ENCODE measurements around the gene STUB1.

The STUB1 gene

GRCh38 chr16:678858-679813 is 1.1 kb upstream of the STUB1 start:
- Histone ChIP-seq H3K9me3 (ENCODE audit: low read length) (no peaks in the 10 kb centered on the region), H3K79me2 (ENCODE audit: insufficient read depth, low read length) (0 out of 2 replicates have a peak, but pooled peaks cover 8% of the 10 kb centered on the region), H3K27ac (ENCODE audit: low read depth, low read length, poor library complexity, severe bottlenecking) (peak overlapping the region; percentile 75), H4K20me1 (ENCODE audit: insufficient read depth, low read length) (no peaks in the 10 kb centered on the region), H2AFZ (ENCODE audit: low read length) (no peak overlapping the region), H3K4me1 (ENCODE audit: insufficient read depth, low read length, severe bottlenecking) (peaks cover 46% of the 10 kb centered on the region), H3K4me3 (ENCODE audit: low read depth, low read length, poor library complexity, severe bottlenecking) (peak overlapping the region; percentile 69), H3K9ac (ENCODE audit: low read length) (peak overlapping the region; percentile 82), H3F3A (ENCODE audit: insufficient read depth, low read length) (no peaks in the 10 kb centered on the region), H3K4me2 (ENCODE audit: low read length) (peak overlapping the region; percentile 98), H3K27me3 (ENCODE audit: insufficient read depth, low read length) (no peaks in the 10 kb centered on the region), H3K9me2 (ENCODE audit: low read depth, low read length) (no peaks in the 10 kb centered on the region), H3K36me3 (ENCODE audit: insufficient read depth, low read length) (peaks cover 29% of the 10 kb centered on the region)
- no peak for TF ChIP-seq EZH2 (IDR thresholded peaks at IDR 0.05; ENCODE audit: borderline replicate concordance, low read length)
- no peak for TF ChIP-seq CTCF (IDR thresholded peaks at IDR 0.05; ENCODE audit: low read length)

GRCh38 chr16:680625-680945 is 375 bp downstream of the STUB1 start:
- Histone ChIP-seq H2AFZ (ENCODE audit: low read length) (no peak overlapping the region), H3K36me3 (ENCODE audit: insufficient read depth, low read length) (peaks cover 26% of the 10 kb centered on the region), H3K27ac (ENCODE audit: low read depth, low read length, poor library complexity, severe bottlenecking) (peak overlapping the region; percentile 55)

More at GRCh38 chr16:680625-680945, 375 bp downstream of the STUB1 start:
- Histone ChIP-seq H3K4me3 (ENCODE audit: low read depth, low read length, poor library complexity, severe bottlenecking) (peak overlapping the region; percentile 86), H3K9me2 (ENCODE audit: low read depth, low read length) (no peaks in the 10 kb centered on the region), H4K20me1 (ENCODE audit: insufficient read depth, low read length) (no peaks in the 10 kb centered on the region), H3K79me2 (ENCODE audit: insufficient read depth, low read length) (0 out of 2 replicates have a peak, but pooled peaks cover 8% of the 10 kb centered on the region), H3K9ac (ENCODE audit: low read length) (peak overlapping the region; percentile 86), H3K4me1 (ENCODE audit: insufficient read depth, low read length, severe bottlenecking) (peaks cover 56% of the 10 kb centered on the region), H3K9me3 (ENCODE audit: low read length) (no peaks in the 10 kb centered on the region), H3K4me2 (ENCODE audit: low read length) (peak overlapping the region; percentile 98), H3K27me3 (ENCODE audit: insufficient read depth, low read length) (no peaks in the 10 kb centered on the region), H3F3A (ENCODE audit: insufficient read depth, low read length) (no peaks in the 10 kb centered on the region)
- TF ChIP-seq CTCF (IDR thresholded peaks at IDR 0.05; ENCODE audit: low read length) (no peak), EZH2 (IDR thresholded peaks at IDR 0.05; ENCODE audit: borderline replicate concordance, low read length) (no peak)

Measured in OCI-LY1 (cell line).